GM18909 (cell line): ENCODE measurements around the gene MMEL1.

Experiments used
- ATAC-seq: cut with Tn5 transposase; IDR thresholded peaks from one replicate; pipeline ENCODE4 v1.9.1; 2021; ENCODE audit warnings: mild to moderate bottlenecking; ENCODE audit not compliant: unreplicated experiment, poor library complexity

Gene MMEL1

DNA sequence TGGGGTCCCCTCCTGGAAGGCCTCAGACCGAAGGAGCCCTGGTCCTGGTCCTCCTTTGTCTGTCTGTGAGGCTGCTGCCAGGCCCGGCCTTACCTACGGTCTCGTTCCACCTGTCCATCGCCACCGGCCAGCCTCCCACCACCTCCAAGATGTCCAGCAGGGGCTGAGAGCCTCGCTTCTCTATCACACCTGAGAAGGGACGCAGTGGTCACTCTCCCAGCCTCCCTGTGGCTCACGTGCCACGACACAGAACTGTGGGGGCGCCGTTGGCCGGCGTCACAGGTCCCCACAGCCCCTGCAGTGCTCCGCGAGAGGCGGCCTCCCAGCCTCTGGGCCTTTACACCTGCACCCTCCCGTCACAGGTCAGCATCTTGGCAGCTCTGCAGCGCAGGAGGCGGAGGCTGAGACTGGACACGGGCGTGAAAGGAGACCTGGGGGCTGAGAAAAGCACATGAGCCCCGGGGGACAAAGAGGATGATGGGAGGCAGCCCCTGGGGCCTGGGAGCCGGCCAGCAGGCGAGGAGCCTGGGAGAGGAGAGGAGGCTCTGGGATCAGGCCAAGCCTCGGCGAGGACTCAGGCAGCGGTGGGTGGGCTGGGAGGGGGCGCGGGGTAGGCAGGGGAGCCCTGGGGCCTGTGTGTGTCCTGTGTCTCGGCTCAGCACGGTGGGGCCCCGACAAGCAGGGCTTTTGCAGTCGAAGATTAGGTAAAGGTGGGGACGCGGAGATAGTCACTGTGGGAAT is 25.8 kb downstream of the MMEL1 start:
- no peak for ATAC-seq

DNA sequence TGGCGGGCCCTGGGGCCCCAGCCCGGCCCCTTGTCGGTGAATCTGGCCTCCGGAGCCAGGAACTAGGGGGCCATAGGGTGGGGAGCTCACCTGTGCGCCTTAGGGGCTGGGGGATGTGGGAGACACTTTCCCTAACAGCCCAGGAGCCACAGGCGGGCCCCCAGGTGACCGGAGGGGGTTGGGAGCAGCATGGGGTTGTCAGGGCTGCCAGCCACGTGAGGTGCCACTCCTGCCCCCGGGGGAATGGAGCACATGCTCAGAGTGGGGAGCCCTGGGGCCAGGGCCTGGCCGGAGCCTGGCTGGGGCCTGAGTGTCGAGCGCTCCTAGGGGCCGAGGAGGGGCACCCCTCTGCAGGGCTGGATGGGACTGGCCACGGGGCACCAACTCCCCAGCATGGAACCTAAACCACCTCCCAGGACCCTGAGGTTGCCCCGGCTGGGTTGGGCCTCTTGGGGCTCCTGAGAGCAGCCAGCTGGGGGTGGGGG is 26.4 kb downstream of the MMEL1 start:
- ATAC-seq, result no peak

DNA sequence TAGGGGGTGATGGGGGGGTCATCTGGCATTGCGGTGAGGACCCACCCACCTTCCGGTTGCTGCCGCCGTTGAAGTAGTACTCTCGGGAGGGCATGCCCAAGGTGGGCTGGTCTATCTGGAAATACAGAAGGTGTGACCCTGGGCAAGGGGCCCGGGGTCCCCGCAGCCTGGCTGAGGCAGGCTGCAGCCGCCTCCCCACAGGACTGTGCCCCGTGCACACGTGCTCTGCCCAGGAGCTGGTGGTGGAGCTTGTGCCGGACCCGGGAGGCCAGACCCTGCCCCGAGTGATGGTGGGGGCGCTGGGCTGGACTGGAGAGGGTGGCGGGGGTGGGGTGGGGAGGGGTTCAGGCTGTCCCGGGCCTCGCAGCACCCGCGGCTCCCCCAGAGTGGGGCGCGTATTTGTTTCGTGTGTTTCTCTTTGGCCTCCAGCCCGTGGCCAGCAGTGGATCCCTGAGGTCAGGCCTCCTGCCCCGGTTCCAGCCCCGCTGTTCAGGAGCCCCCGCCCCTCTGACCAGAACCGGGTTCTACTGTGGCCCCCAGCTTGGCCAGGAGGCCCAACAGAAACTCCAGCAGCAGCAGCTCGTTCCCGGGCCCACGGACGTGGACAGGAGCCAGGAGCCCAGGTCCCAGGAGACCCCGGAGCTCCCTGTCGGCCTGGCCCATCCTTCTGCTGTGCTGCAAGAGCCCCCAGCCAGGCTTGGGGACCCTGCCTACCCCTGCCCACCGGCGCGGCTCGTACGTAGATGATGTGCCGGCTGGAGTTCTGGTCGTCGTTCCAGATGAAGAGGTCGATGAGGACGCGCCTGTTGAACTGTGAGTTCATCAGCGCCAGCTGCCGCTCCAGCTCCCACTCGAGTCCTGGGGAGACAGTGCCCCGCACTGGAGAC is 27.1 kb downstream of the MMEL1 start:
- no peak for ATAC-seq

- ATAC-seq, result no peak
Measured at GRCh38 chr1:2604844-2605508, 27.8 kb downstream of the MMEL1 start.

- ATAC-seq, result no peak
Measured at GRCh38 chr1:2604156-2604843, 28.5 kb downstream of the MMEL1 start.

DNA sequence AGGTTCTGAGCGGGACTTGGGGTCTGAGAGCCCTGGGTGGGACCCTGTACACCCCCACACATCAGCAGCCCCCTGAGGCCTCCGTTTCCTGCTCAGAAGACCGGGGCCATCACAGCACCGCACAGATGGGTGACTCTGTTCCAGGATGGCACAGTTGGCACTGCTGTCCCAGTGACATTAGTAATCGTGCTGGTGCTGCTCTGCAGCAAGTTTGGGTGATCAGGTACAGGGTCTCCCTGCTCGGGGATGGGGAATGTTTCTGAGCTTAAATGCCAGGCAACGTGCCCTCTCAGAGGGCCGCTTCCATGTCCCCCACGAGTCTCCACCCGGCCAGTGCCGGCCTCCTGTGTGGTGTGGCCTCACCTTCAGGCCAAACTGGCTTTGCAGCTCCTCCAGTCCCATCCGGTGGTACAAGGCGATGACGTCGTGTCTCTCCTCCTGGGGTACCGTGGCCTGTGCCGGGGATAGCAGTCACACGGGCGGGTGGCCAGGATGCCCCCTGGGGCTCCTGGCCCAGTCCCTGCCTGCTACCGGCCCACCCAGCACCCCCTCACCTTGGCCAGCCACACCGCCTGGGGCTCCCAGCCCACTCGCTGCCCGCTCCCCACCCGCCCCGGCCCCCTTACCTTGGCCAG is 29.2 kb downstream of the MMEL1 start:
- ATAC-seq, result no peak

- no peak for ATAC-seq
Measured at GRCh38 chr1:2602866-2603520, 29.8 kb downstream of the MMEL1 start.

DNA sequence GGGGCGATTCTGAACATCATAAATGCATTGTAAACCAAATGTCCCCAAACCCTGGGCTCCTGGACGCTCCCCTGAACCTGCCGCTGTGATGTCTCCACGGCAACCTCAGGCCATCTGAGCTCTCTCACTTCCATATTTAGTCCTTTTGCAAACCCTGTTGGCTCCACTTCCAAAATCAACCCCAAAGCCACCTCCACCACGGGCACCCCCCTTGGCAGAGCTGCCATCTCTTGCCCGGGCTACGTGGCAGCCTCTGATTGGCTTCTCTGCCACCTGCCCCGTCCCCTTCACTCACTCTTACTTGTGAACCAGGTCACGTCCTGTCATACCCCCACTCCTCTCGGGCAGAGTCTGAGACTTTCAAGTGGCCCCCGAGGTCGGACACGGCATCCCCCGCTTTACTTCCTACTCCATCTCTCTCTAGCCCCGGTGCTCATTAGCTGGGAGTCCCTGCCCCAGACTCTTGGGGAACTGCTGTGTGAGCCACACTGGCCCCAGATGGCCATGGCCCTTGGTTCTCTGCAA is 30.4 kb downstream of the MMEL1 start:
- ATAC-seq, result no peak

GRCh38 chr1:2601721-2602303 is 31.0 kb downstream of the MMEL1 start:
- no peak for ATAC-seq

GRCh38 chr1:2598329-2598931 is 34.4 kb downstream of the MMEL1 start:
- no peak for ATAC-seq

- no peak for ATAC-seq
Measured at GRCh38 chr1:2597441-2598328, 35.1 kb downstream of the MMEL1 start.

GRCh38 chr1:2596530-2597333 is 36.1 kb downstream of the MMEL1 start:
- ATAC-seq, result no peak

DNA sequence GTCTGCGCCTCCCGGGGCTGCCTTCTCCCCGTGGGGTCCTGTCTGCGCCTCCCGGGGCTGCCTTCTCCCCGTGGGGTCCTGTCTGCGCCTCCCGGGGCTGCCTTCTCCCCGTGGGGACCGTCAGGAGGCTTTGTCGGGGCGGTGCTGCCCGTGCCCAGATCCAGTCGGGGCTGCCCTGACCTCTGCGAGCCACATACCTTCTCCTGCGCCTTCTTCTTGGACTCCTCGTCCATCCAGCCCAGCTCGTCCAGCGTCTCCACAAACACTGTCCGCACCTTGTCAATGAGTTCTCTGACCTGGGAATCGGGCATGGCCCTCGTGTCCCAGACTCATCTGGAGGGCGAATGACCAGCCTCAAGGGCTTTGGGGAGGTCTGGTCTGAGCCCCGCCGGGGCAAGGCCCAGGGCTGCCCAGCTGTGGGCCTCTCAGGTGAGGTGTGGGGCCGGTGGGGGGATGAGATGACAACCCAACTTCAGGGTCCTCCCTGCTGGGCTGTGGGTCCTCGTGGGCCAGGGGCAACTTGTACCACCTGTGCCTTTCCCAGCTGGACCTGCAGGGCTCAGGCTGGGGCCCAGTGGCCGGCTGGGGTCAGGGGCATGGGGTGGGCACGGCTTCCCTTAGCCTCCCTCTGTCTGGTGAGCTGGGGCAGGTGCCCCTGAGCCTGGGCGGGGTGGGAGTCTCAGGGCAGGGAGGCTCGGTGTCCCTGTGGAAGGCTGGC is 36.8 kb downstream of the MMEL1 start:
- ATAC-seq, result no peak

GRCh38 chr1:2595261-2595811 is 37.5 kb downstream of the MMEL1 start:
- ATAC-seq, result no peak

DNA sequence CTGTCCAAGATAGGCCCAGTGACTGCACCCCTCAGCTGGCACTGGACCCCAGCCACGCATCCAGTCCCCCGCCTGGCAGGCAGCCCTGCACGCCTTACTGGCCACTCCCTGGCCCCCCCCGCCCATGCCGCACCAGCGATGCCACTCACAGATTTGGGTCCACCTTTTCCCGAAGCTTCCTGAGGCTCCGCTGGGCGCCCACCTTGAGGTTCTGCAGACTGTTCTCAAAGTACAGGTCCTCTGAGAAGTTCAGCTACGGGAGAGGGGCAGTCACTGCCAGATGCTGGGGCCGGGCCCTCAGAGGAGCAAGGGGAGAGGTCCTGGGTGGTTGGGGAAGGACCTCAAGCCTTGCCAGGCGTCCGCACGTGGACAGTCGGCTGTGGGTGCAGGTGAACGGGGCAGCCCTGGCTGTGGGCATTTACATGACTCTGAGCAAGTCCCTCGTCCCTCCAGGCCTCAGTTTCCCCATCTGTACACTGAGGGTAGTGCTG is 38.1 kb downstream of the MMEL1 start:
- no peak for ATAC-seq
